ENCODE results near the gene CWF19L1. TPM values are rescaled to one million over a fixed set of nuclear protein-coding genes. Genes with fewer than 3 reads are reported as not detected.
A peak's percentile ranks its signal among the peaks of the same experiment; 100 is the strongest.

Gene CWF19L1
- total RNA-seq: 10 to 100 TPM in 1 of 6 experiments, 1 to 10 TPM in 5; 7.7 to 10.7 (median 8.4) TPM
- long read RNA-seq, partial matches to known transcripts: 3 of 3 reads
- long read RNA-seq, other reads (novel, unspliced or antisense): 0 of 3 reads

DNA sequence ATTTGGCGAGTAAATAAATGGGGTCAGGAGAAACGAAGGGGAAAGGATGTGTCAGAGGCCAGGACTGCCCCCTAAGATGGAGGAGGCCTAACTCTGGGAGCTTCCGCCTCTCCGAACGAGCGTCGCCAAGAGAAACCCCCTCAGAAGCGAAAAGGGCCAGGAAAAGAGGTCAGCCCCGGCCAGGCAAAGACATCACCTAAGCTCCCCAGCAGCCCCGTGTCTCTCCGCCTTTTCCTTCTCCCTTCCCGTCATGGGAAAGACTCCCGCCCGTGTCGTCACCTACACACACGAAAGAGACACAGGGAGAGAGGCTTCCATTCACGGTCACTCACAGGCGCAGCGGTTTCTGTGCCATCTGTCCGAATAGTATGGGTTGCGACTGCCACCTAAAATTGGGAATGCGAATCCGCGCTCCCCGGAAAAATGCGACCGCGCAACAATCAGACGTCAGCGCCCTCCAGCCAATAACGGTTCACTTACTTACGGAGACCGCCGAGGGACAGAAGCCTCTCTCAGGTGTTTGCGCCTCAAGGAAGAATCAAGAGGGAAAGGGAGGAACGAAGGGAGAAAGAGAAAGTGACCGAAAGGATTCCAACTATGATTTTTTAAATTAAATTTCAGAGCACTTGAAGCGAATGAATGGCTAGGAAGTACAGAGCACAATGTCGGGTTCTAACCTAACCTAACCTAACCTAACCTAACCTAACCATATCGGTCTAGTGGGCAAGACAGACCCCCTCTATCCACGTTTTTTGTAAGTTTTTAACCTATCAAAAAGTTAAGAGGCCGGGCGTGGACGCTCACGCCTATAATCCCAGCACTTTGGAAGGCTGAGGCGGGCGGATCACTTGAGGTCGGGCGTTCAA is at the start of gene CWF19L1:
TSS of gene CWF19L1 (minus strand) at position 400 of the 866 bp plus-strand sequence. CDS start at position 355, 45 bp downstream.
- H3K27ac ChIP-seq: peak within 1 kb of the TSS; percentile 47 to 72 (median 71)
- intact Hi-C loops (cut with DNase I): loop anchor here in 1 of 2 donors (5.0 kb wide), 1 partner anchor 70 kb away; no protein-coding TSS in a partner anchor
- ATAC-seq (peak; percentile 92 to 98 (median 96)), DNase-seq (peak; percentile 85 to 92 (median 89))
- H3K4me3 ChIP-seq: peak within 1 kb of the TSS; percentile 62 to 98 (median 86)
- WGBS (ENCODE audit: insufficient coverage, low coverage, low lambda C conversion rate, missing lambda C conversion rate): 2% methylated on average over 38 of the region's 49 CpGs
- peaks cover 0 to 9% (median 3%) of the 10 kb centered on the region in 4 donors for H3K4me1 ChIP-seq
- TF ChIP-seq, protein P1, sequence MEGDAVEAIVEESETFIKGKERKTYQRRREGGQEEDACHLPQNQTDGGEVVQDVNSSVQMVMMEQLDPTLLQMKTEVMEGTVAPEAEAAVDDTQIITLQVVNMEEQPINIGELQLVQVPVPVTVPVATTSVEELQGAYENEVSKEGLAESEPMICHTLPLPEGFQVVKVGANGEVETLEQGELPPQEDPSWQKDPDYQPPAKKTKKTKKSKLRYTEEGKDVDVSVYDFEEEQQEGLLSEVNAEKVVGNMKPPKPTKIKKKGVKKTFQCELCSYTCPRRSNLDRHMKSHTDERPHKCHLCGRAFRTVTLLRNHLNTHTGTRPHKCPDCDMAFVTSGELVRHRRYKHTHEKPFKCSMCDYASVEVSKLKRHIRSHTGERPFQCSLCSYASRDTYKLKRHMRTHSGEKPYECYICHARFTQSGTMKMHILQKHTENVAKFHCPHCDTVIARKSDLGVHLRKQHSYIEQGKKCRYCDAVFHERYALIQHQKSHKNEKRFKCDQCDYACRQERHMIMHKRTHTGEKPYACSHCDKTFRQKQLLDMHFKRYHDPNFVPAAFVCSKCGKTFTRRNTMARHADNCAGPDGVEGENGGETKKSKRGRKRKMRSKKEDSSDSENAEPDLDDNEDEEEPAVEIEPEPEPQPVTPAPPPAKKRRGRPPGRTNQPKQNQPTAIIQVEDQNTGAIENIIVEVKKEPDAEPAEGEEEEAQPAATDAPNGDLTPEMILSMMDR (IDR thresholded peaks at IDR 0.05): no peak
- TF ChIP-seq POLR2A (IDR thresholded peaks at IDR 0.05): peak; percentile 51
- H3K9me3 ChIP-seq: no peaks in the 10 kb centered on the region
- H3K36me3 ChIP-seq: no peaks in the 10 kb centered on the region
- no peaks in the 10 kb centered on the region for H3K27me3 ChIP-seq

GRCh38 chr10:100315615-100316014 is 48.2 kb upstream of the CWF19L1 start:
- no peaks in the 10 kb centered on the region for H3K9me3 ChIP-seq
- DNase-seq (no peak), ATAC-seq (no peak)
- no peak overlapping the region for H3K4me3 ChIP-seq
- no peak overlapping the region for H3K27ac ChIP-seq
- no peaks in the 10 kb centered on the region for H3K4me1 ChIP-seq
- no peaks in the 10 kb centered on the region for H3K36me3 ChIP-seq
- TF ChIP-seq, protein P1 (IDR thresholded peaks at IDR 0.05): no peak
- no peak for TF ChIP-seq POLR2A (IDR thresholded peaks at IDR 0.05)
- intact Hi-C loops (cut with DNase I): no loop called here
- no peaks in the 10 kb centered on the region for H3K27me3 ChIP-seq
- 72% methylated on average over 4 of the region's 4 CpGs for WGBS (ENCODE audit: insufficient coverage, low coverage, low lambda C conversion rate, missing lambda C conversion rate)

GRCh38 chr10:100311298-100311697 is 43.9 kb upstream of the CWF19L1 start:
- Histone ChIP-seq H3K27ac (no peak overlapping the region), H3K27me3 (no peaks in the 10 kb centered on the region), H3K4me1 (no peaks in the 10 kb centered on the region), H3K4me3 (no peak overlapping the region), H3K36me3 (no peaks in the 10 kb centered on the region), H3K9me3 (no peaks in the 10 kb centered on the region)
- ATAC-seq: no peak
- WGBS (ENCODE audit: insufficient coverage, low coverage, low lambda C conversion rate, missing lambda C conversion rate): 50% methylated on average over 4 of the region's 4 CpGs
- intact Hi-C loops (cut with DNase I): no loop called here
- TF ChIP-seq, protein P1 (IDR thresholded peaks at IDR 0.05): no peak
- no peak for TF ChIP-seq POLR2A (IDR thresholded peaks at IDR 0.05)
- DNase-seq: no peak

DNA sequence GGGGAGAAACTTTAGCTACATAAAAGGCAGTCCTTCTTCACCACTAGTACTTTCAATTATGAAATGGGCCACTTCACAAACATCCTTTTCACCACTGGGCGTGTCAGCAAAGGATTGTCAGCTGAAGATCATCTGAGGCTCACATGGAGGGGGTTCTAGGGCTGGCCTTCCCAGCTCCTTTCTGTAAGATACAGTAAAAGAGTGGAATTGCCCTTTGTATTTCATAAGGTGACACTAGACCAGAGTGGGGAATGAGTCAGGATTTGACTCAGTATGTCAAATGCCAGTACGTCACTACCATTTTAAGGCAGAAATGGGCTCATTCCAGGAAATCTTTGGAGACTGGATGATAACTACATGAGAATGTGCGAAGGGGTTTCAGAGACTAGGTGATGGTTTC is 40.2 kb upstream of the CWF19L1 start:
- Histone ChIP-seq H3K4me3 (no peak overlapping the region), H3K27me3 (no peaks in the 10 kb centered on the region), H3K9me3 (no peaks in the 10 kb centered on the region), H3K4me1 (no peaks in the 10 kb centered on the region), H3K27ac (no peak overlapping the region), H3K36me3 (no peaks in the 10 kb centered on the region)
- intact Hi-C loops (cut with DNase I): no loop called here
- TF ChIP-seq, protein P1 (IDR thresholded peaks at IDR 0.05): no peak
- no peak for TF ChIP-seq POLR2A (IDR thresholded peaks at IDR 0.05)
- ATAC-seq: no peak
- no peak for DNase-seq
- WGBS (ENCODE audit: insufficient coverage, low coverage, low lambda C conversion rate, missing lambda C conversion rate): 82% methylated on average over 3 of the region's 3 CpGs
